Activated naive CD4-positive, alpha-beta T cell treated with anti-CD3 and anti-CD28 coated beads for 36 hours (primary cell): ENCODE measurements around the gene WDR91. TPM values are rescaled to one million over a fixed set of nuclear protein-coding genes. Genes with fewer than 3 reads are reported as not detected.

Experiments used
- CTCF ChIA-PET: fragments of 350-600 bp; sonication (Branson Sonifier 250); formaldehyde crosslinking; loops from one replicate; lab custom pipeline; 2021; ENCODE audit warnings: antibody characterized with exemption; lab: Charles Lee
- DNase-seq: peaks from one replicate; pipeline ENCODE4 v3.0.0-alpha.2; 2020
- H3K27ac Mint-ChIP-seq: one replicate; pipeline ENCODE4 v1.8.0; 2021; ENCODE audit warnings: mild to moderate bottlenecking, mixed read lengths
- H3K27me3 Mint-ChIP-seq: one replicate; pipeline ENCODE4 v1.8.0; 2021; ENCODE audit warnings: low read depth, mixed read lengths
- H3K36me3 Mint-ChIP-seq: one replicate; pipeline ENCODE4 v1.8.0; 2021; ENCODE audit warnings: low read depth, mixed read lengths
- H3K4me1 Mint-ChIP-seq: one replicate; pipeline ENCODE4 v1.8.0; 2021; ENCODE audit warnings: low read depth, mixed read lengths
- H3K4me3 Mint-ChIP-seq: one replicate; pipeline ENCODE4 v1.8.0; 2021; ENCODE audit warnings: mild to moderate bottlenecking, moderate library complexity, mixed read lengths
- H3K9me3 Mint-ChIP-seq: one replicate; pipeline ENCODE4 v1.8.0; 2021; ENCODE audit warnings: mixed read lengths
- intact Hi-C: fragments of 100-400 bp; cut with micrococcal nuclease; formaldehyde crosslinking; loops from one replicate; pipeline ENCODE4 v1.15.1; 2023
- total RNA-seq, 2 experiments: library from RNA; stranded (reverse); gene quantifications; one replicate each; pipeline ENCODE4 v1.2.3, GENCODE V29; 2021

WDR91 gene
- total RNA-seq, 2 experiments from 2014 or later, result 10.6 to 11.1 TPM

GRCh38 chr7:135193615-135194081 lies 17.7 kb downstream of the WDR91 start:
- Mint-ChIP-seq H3K27me3 (no peaks in the 10 kb centered on the region), H3K27ac (no peak overlapping the region)
- CTCF ChIA-PET, result no interaction called here

GRCh38 chr7:135192914-135193536 lies 18.3 kb downstream of the WDR91 start:
- Mint-ChIP-seq H3K4me1 (no peaks in the 10 kb centered on the region), H3K27me3 (no peaks in the 10 kb centered on the region), H3K9me3 (no peaks in the 10 kb centered on the region), H3K36me3 (peaks cover 50% of the 10 kb centered on the region), H3K27ac (no peak overlapping the region), H3K4me3 (no peak overlapping the region)
- CTCF ChIA-PET, result no interaction called here
- no peak for DNase-seq
- intact Hi-C loops, result no loop called here

More at GRCh38 chr7:135193615-135194081, 17.7 kb downstream of the WDR91 start:
- intact Hi-C loops, result no loop called here
- peaks cover 49% of the 10 kb centered on the region for H3K36me3 Mint-ChIP-seq
- DNase-seq, result no peak
- peaks cover 3% of the 10 kb centered on the region for H3K4me1 Mint-ChIP-seq
- H3K9me3 Mint-ChIP-seq, result no peaks in the 10 kb centered on the region
- no peak overlapping the region for H3K4me3 Mint-ChIP-seq

- H3K27me3 Mint-ChIP-seq, result no peaks in the 10 kb centered on the region
- DNase-seq, result no peak
- no peak overlapping the region for H3K4me3 Mint-ChIP-seq
- peaks cover 56% of the 10 kb centered on the region for H3K36me3 Mint-ChIP-seq
- H3K4me1 Mint-ChIP-seq, result no peaks in the 10 kb centered on the region
- intact Hi-C loops, result no loop called here
- peak overlapping the region; percentile 10 for H3K27ac Mint-ChIP-seq
- H3K9me3 Mint-ChIP-seq, result no peaks in the 10 kb centered on the region
- CTCF ChIA-PET, result no interaction called here
Observed at GRCh38 chr7:135190703-135191102, 20.6 kb downstream of the WDR91 start.

GRCh38 chr7:135189961-135190360 lies 21.4 kb downstream of the WDR91 start:
- peaks cover 60% of the 10 kb centered on the region for H3K36me3 Mint-ChIP-seq
- CTCF ChIA-PET, result no interaction called here
- H3K27me3 Mint-ChIP-seq, result no peaks in the 10 kb centered on the region
- H3K9me3 Mint-ChIP-seq, result no peaks in the 10 kb centered on the region
- H3K27ac Mint-ChIP-seq, result no peak overlapping the region
- no peak overlapping the region for H3K4me3 Mint-ChIP-seq
- intact Hi-C loops, result no loop called here
- H3K4me1 Mint-ChIP-seq, result no peaks in the 10 kb centered on the region
- no peak for DNase-seq

GRCh38 chr7:135189221-135189662 lies 22.1 kb downstream of the WDR91 start:
- intact Hi-C loops, result no loop called here
- no peaks in the 10 kb centered on the region for H3K27me3 Mint-ChIP-seq
- CTCF ChIA-PET, result interaction anchor here (0.5 kb wide), 1 partner anchor 423 kb away, joined by 4 read pairs; no protein-coding TSS in a partner anchor
- peaks cover under 1% of the 10 kb centered on the region for H3K9me3 Mint-ChIP-seq
- DNase-seq, result no peak
- no peak overlapping the region for H3K4me3 Mint-ChIP-seq
- H3K36me3 Mint-ChIP-seq, result peaks cover 65% of the 10 kb centered on the region
- no peaks in the 10 kb centered on the region for H3K4me1 Mint-ChIP-seq
- H3K27ac Mint-ChIP-seq, result no peak overlapping the region

GRCh38 chr7:135188298-135188984 lies 22.9 kb downstream of the WDR91 start:
- no peak for DNase-seq
- CTCF ChIA-PET, result interaction anchor here (0.6 kb wide), 1 partner anchor 15 kb away, joined by 4 read pairs; no protein-coding TSS in a partner anchor
- H3K9me3 Mint-ChIP-seq, result peaks cover 7% of the 10 kb centered on the region
- H3K4me1 Mint-ChIP-seq, result no peaks in the 10 kb centered on the region
- H3K27ac Mint-ChIP-seq, result no peak overlapping the region
- H3K36me3 Mint-ChIP-seq, result peaks cover 72% of the 10 kb centered on the region
- H3K4me3 Mint-ChIP-seq, result no peak overlapping the region
- H3K27me3 Mint-ChIP-seq, result no peaks in the 10 kb centered on the region
- intact Hi-C loops, result no loop called here

- Mint-ChIP-seq H3K9me3 (peaks cover 19% of the 10 kb centered on the region), H3K36me3 (peaks cover 76% of the 10 kb centered on the region), H3K27ac (no peak overlapping the region), H3K4me1 (no peaks in the 10 kb centered on the region), H3K4me3 (no peak overlapping the region), H3K27me3 (no peaks in the 10 kb centered on the region)
- intact Hi-C loops, result no loop called here
- CTCF ChIA-PET, result interaction anchor here (0.9 to 1.3 kb wide), 2 partner anchors 10 to 18 kb away, joined by 3 read pairs; no protein-coding TSS in a partner anchor
- DNase-seq, result no peak
Observed at GRCh38 chr7:135186841-135187253, 24.5 kb downstream of the WDR91 start.

GRCh38 chr7:135186261-135186540 lies 25.1 kb downstream of the WDR91 start:
- CTCF ChIA-PET, result interaction anchor here (0.6 to 1.3 kb wide), 3 partner anchors 10 to 249 kb away, joined by 3 to 4 read pairs (median 3); no protein-coding TSS in a partner anchor
- Mint-ChIP-seq H3K36me3 (peaks cover 78% of the 10 kb centered on the region), H3K4me3 (no peak overlapping the region), H3K27ac (no peak overlapping the region), H3K4me1 (no peaks in the 10 kb centered on the region), H3K27me3 (no peaks in the 10 kb centered on the region), H3K9me3 (peaks cover 24% of the 10 kb centered on the region)
- no peak for DNase-seq
- intact Hi-C loops, result no loop called here

- no peaks in the 10 kb centered on the region for H3K27me3 Mint-ChIP-seq
- CTCF ChIA-PET, result interaction anchor here (0.6 to 1.3 kb wide), 2 partner anchors 9 to 248 kb away, joined by 3 to 4 read pairs; no protein-coding TSS in a partner anchor
- H3K4me1 Mint-ChIP-seq, result no peaks in the 10 kb centered on the region
- DNase-seq, result no peak
- intact Hi-C loops, result no loop called here
- H3K27ac Mint-ChIP-seq, result no peak overlapping the region
- no peak overlapping the region for H3K4me3 Mint-ChIP-seq
- peaks cover 79% of the 10 kb centered on the region for H3K36me3 Mint-ChIP-seq
- H3K9me3 Mint-ChIP-seq, result peaks cover 28% of the 10 kb centered on the region
Observed at GRCh38 chr7:135185471-135186260, 25.7 kb downstream of the WDR91 start.

- CTCF ChIA-PET, result no interaction called here
- Mint-ChIP-seq H3K4me3 (no peak overlapping the region), H3K36me3 (peaks cover 75% of the 10 kb centered on the region), H3K27me3 (no peaks in the 10 kb centered on the region), H3K4me1 (no peaks in the 10 kb centered on the region), H3K27ac (no peak overlapping the region), H3K9me3 (peaks cover 36% of the 10 kb centered on the region)
- DNase-seq, result no peak
- intact Hi-C loops, result no loop called here
Observed at GRCh38 chr7:135184254-135184841, 27.0 kb downstream of the WDR91 start.

GRCh38 chr7:135183478-135183877 lies 27.8 kb downstream of the WDR91 start:
- no peak overlapping the region for H3K4me3 Mint-ChIP-seq
- H3K27ac Mint-ChIP-seq, result no peak overlapping the region
- H3K4me1 Mint-ChIP-seq, result no peaks in the 10 kb centered on the region
- CTCF ChIA-PET, result interaction anchor here (1.2 kb wide), 1 partner anchor 91 kb away, joined by 3 read pairs; no protein-coding TSS in a partner anchor
- intact Hi-C loops, result no loop called here
- peaks cover 36% of the 10 kb centered on the region for H3K9me3 Mint-ChIP-seq
- H3K36me3 Mint-ChIP-seq, result peaks cover 73% of the 10 kb centered on the region
- DNase-seq, result no peak
- no peaks in the 10 kb centered on the region for H3K27me3 Mint-ChIP-seq
